Neural progenitor cell (in vitro differentiated cells): ENCODE measurements around the gene CLSTN2.

ENCODE experiments used
- EZH2 ChIP-seq: fragments of 200-600 bp; sonication (generic); IDR thresholded peaks from 2 replicates; pipeline ENCODE4 v1.6.1; 2017; ENCODE audit warnings: antibody characterized with exemption, mild to moderate bottlenecking, moderate library complexity
- EZH2phosphoT487 ChIP-seq: fragments of 200-600 bp; sonication (generic); IDR thresholded peaks from 2 replicates; pipeline ENCODE4 v1.6.1; 2017; ENCODE audit warnings: antibody characterized with exemption
- TF ChIP-seq, protein P1 (sequence below): fragments of 200-600 bp; sonication (generic); IDR thresholded peaks from 2 replicates; pipeline ENCODE4 v1.5.1; 2017; ENCODE audit warnings: antibody characterized with exemption, mild to moderate bottlenecking

DNA sequence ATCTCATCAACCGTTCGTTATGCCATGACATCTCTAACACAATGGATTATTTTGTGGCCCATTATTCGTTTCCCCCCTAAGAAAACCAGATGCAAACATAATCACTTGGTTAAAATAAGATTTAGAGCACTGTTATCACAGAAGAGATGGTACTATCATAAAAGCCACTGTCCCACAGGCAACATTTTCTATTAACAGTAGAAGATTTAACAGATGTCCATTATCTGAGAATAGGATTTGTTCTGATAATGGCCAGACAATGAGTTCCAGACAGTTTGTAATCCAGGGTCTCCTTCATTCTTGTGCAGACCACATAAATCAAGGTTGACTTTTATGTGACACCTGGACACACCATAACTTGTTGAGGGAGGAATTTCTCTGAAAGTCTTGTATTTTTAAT lies 153.1 kb downstream of the CLSTN2 start:
- TF ChIP-seq, protein P1, sequence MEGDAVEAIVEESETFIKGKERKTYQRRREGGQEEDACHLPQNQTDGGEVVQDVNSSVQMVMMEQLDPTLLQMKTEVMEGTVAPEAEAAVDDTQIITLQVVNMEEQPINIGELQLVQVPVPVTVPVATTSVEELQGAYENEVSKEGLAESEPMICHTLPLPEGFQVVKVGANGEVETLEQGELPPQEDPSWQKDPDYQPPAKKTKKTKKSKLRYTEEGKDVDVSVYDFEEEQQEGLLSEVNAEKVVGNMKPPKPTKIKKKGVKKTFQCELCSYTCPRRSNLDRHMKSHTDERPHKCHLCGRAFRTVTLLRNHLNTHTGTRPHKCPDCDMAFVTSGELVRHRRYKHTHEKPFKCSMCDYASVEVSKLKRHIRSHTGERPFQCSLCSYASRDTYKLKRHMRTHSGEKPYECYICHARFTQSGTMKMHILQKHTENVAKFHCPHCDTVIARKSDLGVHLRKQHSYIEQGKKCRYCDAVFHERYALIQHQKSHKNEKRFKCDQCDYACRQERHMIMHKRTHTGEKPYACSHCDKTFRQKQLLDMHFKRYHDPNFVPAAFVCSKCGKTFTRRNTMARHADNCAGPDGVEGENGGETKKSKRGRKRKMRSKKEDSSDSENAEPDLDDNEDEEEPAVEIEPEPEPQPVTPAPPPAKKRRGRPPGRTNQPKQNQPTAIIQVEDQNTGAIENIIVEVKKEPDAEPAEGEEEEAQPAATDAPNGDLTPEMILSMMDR, result no peak
- TF ChIP-seq EZH2phosphoT487, result no peak
- TF ChIP-seq EZH2, result no peak
